Umbilical cord (tissue), 1 donor: ENCODE data around the gene DDRGK1. TPM values are rescaled to one million over a fixed set of nuclear protein-coding genes. Genes with fewer than 3 reads are reported as not detected.

Source experiments
- total RNA-seq: library from RNA; depleted of rRNA; stranded (reverse); fragments of >200 nt; gene quantifications from one replicate; pipeline ENCODE4 v1.2.3, GENCODE V29; 2014; ENCODE audit warnings: low replicate concordance; ENCODE audit not compliant: insufficient read depth

DDRGK1 gene
- total RNA-seq, 1 donor from 2014 or later: 14.4 TPM

Other genes with a start within 250 kb of the DDRGK1 start
- not detected for gene GNRH2, start 161.1 kb downstream of the DDRGK1 start, total RNA-seq
- 30.6 TPM for gene MRPS26, start 158.6 kb downstream of the DDRGK1 start, total RNA-seq
- gene OXT, start 133.1 kb downstream of the DDRGK1 start, total RNA-seq: not detected
- not detected for gene AVP, start 120.0 kb downstream of the DDRGK1 start, total RNA-seq
- 10.4 TPM for gene FASTKD5, start 44.8 kb downstream of the DDRGK1 start, total RNA-seq
- 4.1 TPM for gene UBOX5, start 44.8 kb downstream of the DDRGK1 start, total RNA-seq
- gene LZTS3, start 31.1 kb downstream of the DDRGK1 start, total RNA-seq: 0.96 TPM
- 7.2 TPM for gene ITPA, start 4.8 kb upstream of the DDRGK1 start, total RNA-seq
- gene SLC4A11, start 34.5 kb upstream of the DDRGK1 start, total RNA-seq: not detected
- gene DNAAF9, start 203.0 kb upstream of the DDRGK1 start, total RNA-seq: 15.4 TPM